CD14-positive monocyte (primary cell): Measurements from ENCODE around the gene STAT3. TPM values are rescaled to one million over a fixed set of nuclear protein-coding genes. Genes with fewer than 3 reads are reported as not detected.

Source experiments
- DNase-seq, 3 donors: peaks; one replicate each; pipeline ENCODE4 v3.0.0-alpha.2; 2011 to 2022
- H2AFZ ChIP-seq: 2 replicates; pipeline ENCODE4 v1.6.0; 2012; ENCODE audit warnings: mild to moderate bottlenecking, low read depth, low read length, inconsistent platforms; ENCODE audit not compliant: insufficient read depth, poor library complexity, severe bottlenecking
- H3K27ac ChIP-seq, 2 donors: 1 replicate in 1 of 2; 2 replicates in 1 of 2; pipeline ENCODE4 v1.5.1; 2012 to 2013; ENCODE audit warnings: low read length in 2 of 2, control low read depth in 1 of 2, inconsistent platforms in 1 of 2, low read depth in 1 of 2, mild to moderate bottlenecking in 1 of 2
- H3K27me3 ChIP-seq, 2 donors: one replicate each; pipeline versions ENCODE4 v1.6.0 to v1.6.1; 2011 to 2013; ENCODE audit warnings: low read length in 2 of 2; ENCODE audit not compliant: control insufficient read depth in 2 of 2, insufficient read depth in 2 of 2
- H3K36me3 ChIP-seq, 2 donors: replicated peaks in 1 of 2; 1 replicate in 1 of 2; 2 replicates in 1 of 2; pipeline versions ENCODE4 v1.5.1 to v1.6.1; 2012 to 2013; ENCODE audit warnings: low read length in 2 of 2, control low read depth in 1 of 2, inconsistent platforms in 1 of 2, mild to moderate bottlenecking in 1 of 2; ENCODE audit not compliant: insufficient read depth in 2 of 2, control insufficient read depth in 1 of 2
- H3K4me1 ChIP-seq, 2 donors: 1 replicate in 1 of 2; 2 replicates in 1 of 2; pipeline versions ENCODE4 v1.5.1 to v1.6.1; 2012 to 2013; ENCODE audit warnings: low read length in 2 of 2, control low read depth in 1 of 2, inconsistent platforms in 1 of 2, mild to moderate bottlenecking in 1 of 2, moderate library complexity in 1 of 2; ENCODE audit not compliant: insufficient read depth in 2 of 2, control insufficient read depth in 1 of 2
- H3K4me2 ChIP-seq: replicated peaks from 2 replicates; pipeline ENCODE3; 2012; ENCODE audit warnings: low read length, moderate library complexity, mild to moderate bottlenecking; ENCODE audit not compliant: poor library complexity, severe bottlenecking; ENCODE audit errors: extremely low read depth
- H3K4me3 ChIP-seq, 3 experiments: fragments of 200-600 bp in 1 of 3; sonication (generic) in 1 of 3; replicated peaks in 1 of 3; 1 replicate in 2 of 3; 2 replicates in 1 of 3; pipeline ENCODE4 v1.5.1; 2011 to 2013; ENCODE audit warnings: low read length in 3 of 3, mild to moderate bottlenecking in 3 of 3, control low read depth in 2 of 3, low read depth in 2 of 3, inconsistent platforms in 1 of 3, moderate library complexity in 1 of 3
- H3K79me2 ChIP-seq: 2 replicates; pipeline ENCODE4 v1.6.0; 2012; ENCODE audit warnings: mild to moderate bottlenecking, control low read depth, inconsistent platforms, low read length, moderate library complexity; ENCODE audit not compliant: insufficient read depth
- H3K9ac ChIP-seq: 2 replicates; pipeline ENCODE4 v1.6.0; 2017; ENCODE audit warnings: low read length, mild to moderate bottlenecking; ENCODE audit not compliant: insufficient read depth, poor library complexity, severe bottlenecking
- H3K9me3 ChIP-seq, 2 donors: replicated peaks in 1 of 2; 1 replicate in 1 of 2; 2 replicates in 1 of 2; pipeline versions ENCODE4 v1.5.1 to v1.6.1; 2012 to 2013; ENCODE audit warnings: low read length in 2 of 2, control low read depth in 1 of 2; ENCODE audit not compliant: control insufficient read depth in 1 of 2, insufficient read depth in 1 of 2
- H4K20me1 ChIP-seq: 2 replicates; pipeline ENCODE4 v1.6.0; 2012; ENCODE audit warnings: mild to moderate bottlenecking, low read length, control low read depth, moderate library complexity; ENCODE audit not compliant: insufficient read depth
- H3K27ac Mint-ChIP-seq, 7 donors: one replicate each; pipeline ENCODE4 v1.8.0; 2020; ENCODE audit warnings: mild to moderate bottlenecking in 7 of 7, mixed read lengths in 7 of 7, moderate library complexity in 6 of 7, inconsistent platforms in 2 of 7
- H3K27me3 Mint-ChIP-seq, 3 donors: one replicate each; pipeline ENCODE4 v1.8.0; 2021 to 2022; ENCODE audit warnings: low read depth in 3 of 3, mild to moderate bottlenecking in 3 of 3, mixed read lengths in 3 of 3, moderate library complexity in 3 of 3, inconsistent platforms in 1 of 3
- H3K36me3 Mint-ChIP-seq, 2 donors: one replicate each; pipeline ENCODE4 v1.8.0; 2020; ENCODE audit warnings: mixed read lengths in 2 of 2, inconsistent platforms in 1 of 2, mild to moderate bottlenecking in 1 of 2
- H3K4me1 Mint-ChIP-seq: one replicate; pipeline ENCODE4 v1.8.0; 2020; ENCODE audit warnings: mild to moderate bottlenecking, mixed read lengths
- H3K4me3 Mint-ChIP-seq, 2 donors: one replicate each; pipeline ENCODE4 v1.8.0; 2020; ENCODE audit warnings: mild to moderate bottlenecking in 2 of 2, mixed read lengths in 2 of 2, moderate library complexity in 1 of 2
- H3K9me3 Mint-ChIP-seq, 7 donors: one replicate each; pipeline ENCODE4 v1.8.0; 2020 to 2022; ENCODE audit warnings: mixed read lengths in 7 of 7, mild to moderate bottlenecking in 6 of 7, moderate library complexity in 6 of 7, inconsistent platforms in 2 of 7
- WGBS: methylation state at CpG from one replicate; pipeline ENCODE4 v1.1.5; 2013; ENCODE audit warnings: missing lambda C conversion rate; ENCODE audit not compliant: insufficient coverage; 5-methylcytosine and 5-hydroxymethylcytosine counted together
- intact Hi-C, 2 donors: fragments of 100-400 bp; cut with micrococcal nuclease; formaldehyde crosslinking; loops; one replicate each; pipeline versions ENCODE4 v1.15.0 to v1.15.1; 2023
- polyA plus RNA-seq, 3 donors: library from polyadenylated mRNA; depleted of rRNA in 1 of 3; unstranded in 2 of 3; stranded (reverse) in 1 of 3; fragments of 300-500 nt in 2 of 3; fragments of >200 nt in 1 of 3; fragmentation: Illumina TruSeq in 2 of 3; gene quantifications; 1 replicate in 2 of 3; 2 replicates in 1 of 3; pipeline ENCODE4 v1.2.3, GENCODE V29; 2012 to 2021
- TF ChIP-seq, protein P1 (sequence below): fragments of 200-600 bp; IDR thresholded peaks from one replicate; pipeline ENCODE4 v1.8.0; 2022; ENCODE audit warnings: antibody characterized with exemption, mild to moderate bottlenecking

Gene STAT3
- polyA plus RNA-seq, 3 donors = 73.0 to 155 (median 110) TPM

DNA sequence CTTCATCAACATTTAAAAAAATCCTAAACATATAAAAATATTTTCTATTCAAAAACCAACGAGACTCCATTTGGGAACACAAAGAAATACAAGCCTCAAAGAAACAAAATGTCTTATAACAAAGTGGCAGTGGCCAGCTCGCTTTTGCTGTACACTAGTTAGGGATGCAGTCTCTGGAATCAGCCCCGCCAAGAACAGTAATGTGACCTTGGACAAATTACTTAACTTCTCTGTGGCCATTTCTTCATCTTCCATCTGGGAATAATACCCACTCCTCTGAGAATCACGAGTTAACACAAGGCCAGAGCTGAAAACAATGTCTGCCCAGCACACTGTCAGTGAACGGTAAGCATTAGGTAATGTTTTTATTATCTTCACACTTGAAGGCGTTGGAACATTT, 117.6 kb downstream of the STAT3 start:
- intact Hi-C loops = no loop called here
- H3K27ac ChIP-seq = no peak overlapping the region
- H3K36me3 ChIP-seq = no peaks in the 10 kb centered on the region
- no peaks in the 10 kb centered on the region for H3K27me3 Mint-ChIP-seq
- H3K4me2 ChIP-seq = no peak overlapping the region
- H3K36me3 Mint-ChIP-seq = peaks cover 3 to 14% of the 10 kb centered on the region in 2 donors
- peaks cover 19% of the 10 kb centered on the region for H4K20me1 ChIP-seq
- WGBS = 100% methylated on average over 2 of the region's 6 CpGs
- peaks cover 100% of the 10 kb centered on the region for H3K79me2 ChIP-seq
- H3K4me3 Mint-ChIP-seq = no peak overlapping the region
- no peaks in the 10 kb centered on the region for H3K9me3 ChIP-seq
- no peak overlapping the region for H2AFZ ChIP-seq
- H3K4me1 ChIP-seq = peaks cover 45 to 53% of the 10 kb centered on the region in 2 donors
- H3K9ac ChIP-seq = no peak overlapping the region
- H3K9me3 Mint-ChIP-seq = no peaks in the 10 kb centered on the region
- no peak for DNase-seq
- H3K4me3 ChIP-seq = no peak overlapping the region
- H3K4me1 Mint-ChIP-seq = peaks cover 55% of the 10 kb centered on the region
- TF ChIP-seq, protein P1, sequence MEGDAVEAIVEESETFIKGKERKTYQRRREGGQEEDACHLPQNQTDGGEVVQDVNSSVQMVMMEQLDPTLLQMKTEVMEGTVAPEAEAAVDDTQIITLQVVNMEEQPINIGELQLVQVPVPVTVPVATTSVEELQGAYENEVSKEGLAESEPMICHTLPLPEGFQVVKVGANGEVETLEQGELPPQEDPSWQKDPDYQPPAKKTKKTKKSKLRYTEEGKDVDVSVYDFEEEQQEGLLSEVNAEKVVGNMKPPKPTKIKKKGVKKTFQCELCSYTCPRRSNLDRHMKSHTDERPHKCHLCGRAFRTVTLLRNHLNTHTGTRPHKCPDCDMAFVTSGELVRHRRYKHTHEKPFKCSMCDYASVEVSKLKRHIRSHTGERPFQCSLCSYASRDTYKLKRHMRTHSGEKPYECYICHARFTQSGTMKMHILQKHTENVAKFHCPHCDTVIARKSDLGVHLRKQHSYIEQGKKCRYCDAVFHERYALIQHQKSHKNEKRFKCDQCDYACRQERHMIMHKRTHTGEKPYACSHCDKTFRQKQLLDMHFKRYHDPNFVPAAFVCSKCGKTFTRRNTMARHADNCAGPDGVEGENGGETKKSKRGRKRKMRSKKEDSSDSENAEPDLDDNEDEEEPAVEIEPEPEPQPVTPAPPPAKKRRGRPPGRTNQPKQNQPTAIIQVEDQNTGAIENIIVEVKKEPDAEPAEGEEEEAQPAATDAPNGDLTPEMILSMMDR = no peak
- H3K27ac Mint-ChIP-seq = peak overlapping the region in 2 of 7 donors; percentile 15 to 87
- no peaks in the 10 kb centered on the region for H3K27me3 ChIP-seq

DNA sequence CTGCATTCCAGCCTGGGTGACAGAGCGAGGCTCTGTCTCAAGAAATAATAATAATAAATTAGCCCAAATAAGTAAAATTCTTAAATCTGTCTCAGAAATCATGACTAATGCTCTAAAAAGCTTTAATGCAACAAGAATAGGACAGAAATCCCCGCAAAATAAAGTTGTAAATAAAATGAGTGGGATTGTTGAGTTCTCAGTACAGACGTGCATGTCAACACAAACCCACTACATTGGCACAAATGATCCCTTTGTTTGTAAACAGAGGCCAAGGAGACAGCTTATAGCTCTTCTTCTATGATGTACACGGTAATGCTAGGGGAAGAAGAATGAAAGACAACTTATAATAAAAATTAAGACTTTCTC, 118.1 kb downstream of the STAT3 start:
- Histone ChIP-seq H3K4me2 (no peak overlapping the region), H3K27me3 (no peaks in the 10 kb centered on the region), H3K9me3 (no peaks in the 10 kb centered on the region), H3K9ac (no peak overlapping the region), H2AFZ (no peak overlapping the region), H3K79me2 (peaks cover 100% of the 10 kb centered on the region), H3K36me3 (no peaks in the 10 kb centered on the region), H3K4me1 (peaks cover 43 to 50% of the 10 kb centered on the region in 2 donors), H4K20me1 (peaks cover 23% of the 10 kb centered on the region), H3K27ac (no peak overlapping the region), H3K4me3 (no peak overlapping the region)
- TF ChIP-seq, protein P1 = no peak
- Mint-ChIP-seq H3K27me3 (no peaks in the 10 kb centered on the region), H3K36me3 (peaks cover 1 to 14% of the 10 kb centered on the region in 2 donors), H3K9me3 (peaks cover 0 to 3% (median 0%) of the 10 kb centered on the region in 7 donors), H3K27ac (no peak overlapping the region), H3K4me1 (peaks cover 51% of the 10 kb centered on the region), H3K4me3 (no peak overlapping the region)
- no peak for DNase-seq
- intact Hi-C loops = no loop called here
- WGBS = no CpG with 5 or more reads among the region's 4 CpGs
